ENCODE data around the gene PLP2.
A peak's percentile ranks its signal among the peaks of the same experiment; 100 is the strongest.

- TF ChIP-seq CTCF (IDR thresholded peaks at IDR 0.05) (peak in 1 of 3 experiments; percentile 29), POLR2A (IDR thresholded peaks at IDR 0.05) (no peak)
These were observed 19.3 kb downstream of the PLP2 start for GRCh38 chrX:49190821-49191573.
